Measurements from ENCODE around the gene KIAA0586.
"Not testable (repeated sequence)": the region's sequence is repeated elsewhere in the genome, so short reads cannot be mapped to it uniquely, and the experiment has no call there.

Gene KIAA0586

GRCh38 chr14:58588321-58588720 lies 160.8 kb downstream of the KIAA0586 start:
- H3K27ac Mint-ChIP-seq, H3K36me3 Mint-ChIP-seq, H3K4me3 Mint-ChIP-seq, H3K4me1 Mint-ChIP-seq, H3K9me3 Mint-ChIP-seq, H3K27me3 Mint-ChIP-seq: not testable (repeated sequence)

- H3K9me3 Mint-ChIP-seq, result no peaks in the 10 kb centered on the region
- H3K4me1 Mint-ChIP-seq, result peaks cover 35% of the 10 kb centered on the region
- H3K27ac Mint-ChIP-seq, result no peak overlapping the region
- peaks cover 2% of the 10 kb centered on the region for H3K36me3 Mint-ChIP-seq
- no peak overlapping the region for H3K4me3 Mint-ChIP-seq
- H3K27me3 Mint-ChIP-seq, result no peaks in the 10 kb centered on the region
Observed at GRCh38 chr14:58593977-58594376, 166.5 kb downstream of the KIAA0586 start.

GRCh38 chr14:58597041-58597440 lies 169.5 kb downstream of the KIAA0586 start:
- Mint-ChIP-seq H3K4me3 (no peak overlapping the region), H3K36me3 (no peaks in the 10 kb centered on the region), H3K9me3 (no peaks in the 10 kb centered on the region), H3K27ac (no peak overlapping the region), H3K4me1 (peaks cover 44% of the 10 kb centered on the region), H3K27me3 (no peaks in the 10 kb centered on the region)

GRCh38 chr14:58598028-58598803 lies 170.7 kb downstream of the KIAA0586 start:
- Mint-ChIP-seq H3K27me3 (no peaks in the 10 kb centered on the region), H3K36me3 (no peaks in the 10 kb centered on the region), H3K4me1 (peaks cover 44% of the 10 kb centered on the region), H3K9me3 (no peaks in the 10 kb centered on the region), H3K27ac (no peak overlapping the region), H3K4me3 (peak overlapping the region; percentile 58)

- Mint-ChIP-seq H3K4me3 (peak overlapping the region; percentile 42), H3K27me3 (no peaks in the 10 kb centered on the region), H3K4me1 (peaks cover 44% of the 10 kb centered on the region), H3K27ac (no peak overlapping the region), H3K36me3 (no peaks in the 10 kb centered on the region), H3K9me3 (no peaks in the 10 kb centered on the region)
Observed at GRCh38 chr14:58598804-58599525, 171.4 kb downstream of the KIAA0586 start.

- Mint-ChIP-seq H3K27ac (peak overlapping the region; percentile 83), H3K4me1 (peaks cover 44% of the 10 kb centered on the region), H3K36me3 (no peaks in the 10 kb centered on the region), H3K4me3 (no peak overlapping the region), H3K27me3 (no peaks in the 10 kb centered on the region), H3K9me3 (no peaks in the 10 kb centered on the region)
Observed at GRCh38 chr14:58599707-58600106, 172.2 kb downstream of the KIAA0586 start.
